Ovary (tissue), 3 donors: Measurements from ENCODE around the gene EEFSEC.

ENCODE experiments used
- POLR2A ChIP-seq: fragments of 450-650 bp; IDR thresholded peaks from one replicate; pipeline ENCODE4 v1.6.1; 2017; ENCODE audit warnings: antibody characterized with exemption, mild to moderate bottlenecking, moderate library complexity
- TF ChIP-seq, protein P1 (sequence below), 3 donors: fragments of 450-650 bp in 2 of 3; fragments of 200-600 bp in 1 of 3; IDR thresholded peaks; one replicate each; pipeline versions ENCODE4 v1.5.1 to v1.8.0; 2016 to 2022; ENCODE audit warnings: antibody characterized with exemption in 3 of 3, mild to moderate bottlenecking in 1 of 3
- donor health status: DM: no; HTN: no; CAD: no.

DNA sequence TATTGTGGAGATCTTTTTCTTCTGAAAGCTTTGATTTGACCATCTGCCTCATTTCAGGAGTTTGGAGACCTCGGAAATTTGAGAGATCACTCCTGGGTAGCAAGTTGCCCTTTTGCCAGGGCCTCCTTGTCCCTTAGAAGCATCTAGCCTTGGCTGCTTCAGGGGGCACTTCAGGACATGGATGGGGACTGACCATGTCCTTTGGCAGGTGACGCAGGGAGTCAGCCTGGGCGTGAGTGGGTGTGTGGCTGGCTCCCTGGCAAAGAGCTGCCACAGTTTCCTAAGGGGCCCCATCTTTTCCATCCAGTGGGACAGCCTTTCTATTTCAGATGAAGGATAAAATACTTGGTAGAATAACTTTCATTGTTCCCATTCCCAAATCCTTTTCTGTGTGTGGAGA lies 27.6 kb downstream of the EEFSEC start:
- TF ChIP-seq, protein P1, sequence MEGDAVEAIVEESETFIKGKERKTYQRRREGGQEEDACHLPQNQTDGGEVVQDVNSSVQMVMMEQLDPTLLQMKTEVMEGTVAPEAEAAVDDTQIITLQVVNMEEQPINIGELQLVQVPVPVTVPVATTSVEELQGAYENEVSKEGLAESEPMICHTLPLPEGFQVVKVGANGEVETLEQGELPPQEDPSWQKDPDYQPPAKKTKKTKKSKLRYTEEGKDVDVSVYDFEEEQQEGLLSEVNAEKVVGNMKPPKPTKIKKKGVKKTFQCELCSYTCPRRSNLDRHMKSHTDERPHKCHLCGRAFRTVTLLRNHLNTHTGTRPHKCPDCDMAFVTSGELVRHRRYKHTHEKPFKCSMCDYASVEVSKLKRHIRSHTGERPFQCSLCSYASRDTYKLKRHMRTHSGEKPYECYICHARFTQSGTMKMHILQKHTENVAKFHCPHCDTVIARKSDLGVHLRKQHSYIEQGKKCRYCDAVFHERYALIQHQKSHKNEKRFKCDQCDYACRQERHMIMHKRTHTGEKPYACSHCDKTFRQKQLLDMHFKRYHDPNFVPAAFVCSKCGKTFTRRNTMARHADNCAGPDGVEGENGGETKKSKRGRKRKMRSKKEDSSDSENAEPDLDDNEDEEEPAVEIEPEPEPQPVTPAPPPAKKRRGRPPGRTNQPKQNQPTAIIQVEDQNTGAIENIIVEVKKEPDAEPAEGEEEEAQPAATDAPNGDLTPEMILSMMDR (IDR thresholded peaks at IDR 0.05), result no peak
- TF ChIP-seq POLR2A, result no peak
